Neural cell (in vitro differentiated cells): ENCODE data around the gene SPAG7. TPM values are rescaled to one million over a fixed set of nuclear protein-coding genes. Genes with fewer than 3 reads are reported as not detected.

Experiments
- H2AFZ ChIP-seq: fragments of 200-600, 300-800 bp; sonication (generic), shearing (Covaris generic); 2 replicates; pipeline ENCODE4 v1.6.0; 2014; ENCODE audit warnings: low read depth, mild to moderate bottlenecking, antibody characterized with exemption, low read length, moderate library complexity
- H3F3A ChIP-seq: fragments of 200-600 bp; shearing (Covaris generic); 2 replicates; pipeline ENCODE4 v1.6.1; 2016; ENCODE audit warnings: mild to moderate bottlenecking, moderate library complexity, mixed read lengths, antibody characterized with exemption, low read length; ENCODE audit not compliant: insufficient read depth, poor library complexity, severe bottlenecking
- H3K27ac ChIP-seq: fragments of 200-600, 300-800 bp; sonication (generic), shearing (Covaris generic); 2 replicates; pipeline ENCODE4 v1.5.1; 2014; ENCODE audit warnings: mild to moderate bottlenecking, low read length, moderate library complexity
- H3K27me3 ChIP-seq: fragments of 300-800, 200-600 bp; sonication (generic), shearing (Covaris generic); 2 replicates; pipeline ENCODE4 v1.6.0; 2014; ENCODE audit warnings: mild to moderate bottlenecking, low read depth, low read length, moderate library complexity; ENCODE audit not compliant: insufficient read depth
- H3K36me3 ChIP-seq: fragments of 300-800, 200-600 bp; sonication (generic), shearing (Covaris generic); 2 replicates; pipeline ENCODE4 v1.5.1; 2014; ENCODE audit warnings: mild to moderate bottlenecking, antibody characterized with exemption, low read length, moderate library complexity; ENCODE audit not compliant: insufficient read depth
- H3K4me2 ChIP-seq: fragments of 300-800, 200-600 bp; sonication (generic), shearing (Covaris generic); 2 replicates; pipeline ENCODE4 v1.6.0; 2014; ENCODE audit warnings: mild to moderate bottlenecking, low read length
- H3K4me3 ChIP-seq: fragments of 300-800, 200-600 bp; sonication (generic), shearing (Covaris generic); 2 replicates; pipeline ENCODE4 v1.5.1; 2014; ENCODE audit warnings: mild to moderate bottlenecking, low read length, moderate library complexity
- H3K79me2 ChIP-seq: fragments of 200-600 bp; shearing (Covaris generic); replicated peaks from 2 replicates; pipeline ENCODE4 v1.6.0; 2014; ENCODE audit warnings: mild to moderate bottlenecking, low read length, moderate library complexity; ENCODE audit not compliant: insufficient read depth
- H3K9ac ChIP-seq: fragments of 300-800, 200-600 bp; sonication (generic), shearing (Covaris generic); 2 replicates; pipeline ENCODE4 v1.6.1; 2016; ENCODE audit warnings: mild to moderate bottlenecking, low read length, mixed read lengths
- H3K9me2 ChIP-seq: fragments of 200-600 bp; shearing (Covaris generic); 2 replicates; pipeline ENCODE4 v1.6.1; 2016; ENCODE audit warnings: mild to moderate bottlenecking, low read length, mixed read lengths; ENCODE audit not compliant: insufficient read depth
- H3K9me3 ChIP-seq: fragments of 200-600, 300-800 bp; sonication (generic), shearing (Covaris generic); 2 replicates; pipeline ENCODE4 v1.6.1; 2016; ENCODE audit warnings: mild to moderate bottlenecking, mixed run types, low read length, moderate library complexity, mixed read lengths
- H4K20me1 ChIP-seq: fragments of 200-600 bp; shearing (Covaris generic); 2 replicates; pipeline ENCODE4 v1.6.1; 2016; ENCODE audit warnings: mild to moderate bottlenecking, mixed run types; ENCODE audit not compliant: insufficient read depth
- CTCF ChIP-seq: fragments of 450-650 bp; IDR thresholded peaks from 2 replicates; pipeline ENCODE4 v1.5.1; 2014; ENCODE audit warnings: antibody characterized with exemption, mild to moderate bottlenecking, moderate library complexity; ENCODE audit not compliant: poor library complexity, severe bottlenecking
- EP300 ChIP-seq: fragments of 450-650 bp; conservative IDR thresholded peaks from 2 replicates; pipeline ENCODE4 v1.6.1; 2014; ENCODE audit warnings: antibody characterized with exemption, mild to moderate bottlenecking, moderate library complexity; ENCODE audit not compliant: poor library complexity, severe bottlenecking
- EZH2 ChIP-seq: fragments of 200-600, 300-800 bp; shearing (Covaris generic), sonication (generic); IDR thresholded peaks from 2 replicates; pipeline ENCODE4 v1.6.1; 2014; ENCODE audit warnings: antibody characterized with exemption, low read length, borderline replicate concordance, mild to moderate bottlenecking; ENCODE audit not compliant: insufficient read depth, poor library complexity, severe bottlenecking
- MXI1 ChIP-seq: fragments of 450-650 bp; conservative IDR thresholded peaks from 2 replicates; pipeline ENCODE4 v1.6.1; 2014; ENCODE audit warnings: antibody characterized with exemption, mild to moderate bottlenecking; ENCODE audit not compliant: poor library complexity, severe bottlenecking
- POLR2AphosphoS5 ChIP-seq: IDR thresholded peaks from 2 replicates; pipeline ENCODE4 v1.6.1; 2012
- RAD21 ChIP-seq: fragments of 450-650 bp; conservative IDR thresholded peaks from 2 replicates; pipeline ENCODE4 v1.6.1; 2014; ENCODE audit warnings: antibody characterized with exemption, mild to moderate bottlenecking, moderate library complexity
- SMC3 ChIP-seq: fragments of 450-650 bp; conservative IDR thresholded peaks from 2 replicates; pipeline ENCODE4 v1.6.1; 2014; ENCODE audit warnings: antibody characterized with exemption, mild to moderate bottlenecking, moderate library complexity; ENCODE audit not compliant: poor library complexity
- TAF1 ChIP-seq: IDR thresholded peaks from 2 replicates; pipeline ENCODE4 v1.6.1; 2012; ENCODE audit warnings: low read depth
- polyA plus RNA-seq: library from polyadenylated mRNA; depleted of rRNA; stranded (reverse); fragments of >200 nt; gene quantifications from 2 replicates; pipeline ENCODE4 v1.2.3, GENCODE V29; 2014
- TF ChIP-seq, protein P1 (sequence below): IDR thresholded peaks from 2 replicates; pipeline ENCODE4 v1.6.1; 2012; ENCODE audit warnings: borderline replicate concordance

Gene SPAG7
- polyA plus RNA-seq, 1 donor from 2014 or later = 66.4 TPM

DNA sequence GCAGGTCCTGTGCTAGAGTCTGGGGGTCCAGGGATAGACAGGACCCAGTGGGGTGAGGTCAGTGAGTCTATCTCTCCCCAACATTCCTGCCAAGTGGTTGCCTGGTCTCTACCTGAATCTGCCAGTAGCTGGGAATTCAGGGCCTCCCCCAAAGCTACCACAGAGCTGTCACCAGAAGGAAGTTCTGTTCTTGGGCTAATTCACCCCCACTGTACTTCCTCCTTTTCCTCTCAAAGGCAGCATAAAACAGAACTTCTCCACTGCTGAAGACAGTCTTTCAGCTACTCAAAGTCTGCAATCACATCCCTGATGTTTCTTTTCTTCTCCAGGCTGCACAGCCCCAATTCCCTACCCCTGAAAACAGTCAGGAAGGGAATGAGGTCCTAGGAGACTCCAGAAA lies 11.1 kb upstream of the SPAG7 start:
- no peak overlapping the region for H2AFZ ChIP-seq
- no peaks in the 10 kb centered on the region for H3F3A ChIP-seq
- no peak overlapping the region for H3K27ac ChIP-seq
- H3K9ac ChIP-seq = no peak overlapping the region
- H3K4me3 ChIP-seq = no peak overlapping the region
- no peaks in the 10 kb centered on the region for H3K9me3 ChIP-seq
- H3K9me2 ChIP-seq = no peaks in the 10 kb centered on the region
- H4K20me1 ChIP-seq = no peaks in the 10 kb centered on the region
- H3K27me3 ChIP-seq = no peaks in the 10 kb centered on the region
- no peaks in the 10 kb centered on the region for H3K79me2 ChIP-seq
- no peak overlapping the region for H3K4me2 ChIP-seq
- H3K36me3 ChIP-seq = no peaks in the 10 kb centered on the region
- no peak for TF ChIP-seq SMC3
- TF ChIP-seq CTCF = no peak
- no peak for TF ChIP-seq EZH2
- TF ChIP-seq TAF1 = no peak
- no peak for TF ChIP-seq POLR2AphosphoS5
- no peak for TF ChIP-seq EP300
- TF ChIP-seq MXI1 = no peak
- no peak for TF ChIP-seq RAD21
- TF ChIP-seq, protein P1, sequence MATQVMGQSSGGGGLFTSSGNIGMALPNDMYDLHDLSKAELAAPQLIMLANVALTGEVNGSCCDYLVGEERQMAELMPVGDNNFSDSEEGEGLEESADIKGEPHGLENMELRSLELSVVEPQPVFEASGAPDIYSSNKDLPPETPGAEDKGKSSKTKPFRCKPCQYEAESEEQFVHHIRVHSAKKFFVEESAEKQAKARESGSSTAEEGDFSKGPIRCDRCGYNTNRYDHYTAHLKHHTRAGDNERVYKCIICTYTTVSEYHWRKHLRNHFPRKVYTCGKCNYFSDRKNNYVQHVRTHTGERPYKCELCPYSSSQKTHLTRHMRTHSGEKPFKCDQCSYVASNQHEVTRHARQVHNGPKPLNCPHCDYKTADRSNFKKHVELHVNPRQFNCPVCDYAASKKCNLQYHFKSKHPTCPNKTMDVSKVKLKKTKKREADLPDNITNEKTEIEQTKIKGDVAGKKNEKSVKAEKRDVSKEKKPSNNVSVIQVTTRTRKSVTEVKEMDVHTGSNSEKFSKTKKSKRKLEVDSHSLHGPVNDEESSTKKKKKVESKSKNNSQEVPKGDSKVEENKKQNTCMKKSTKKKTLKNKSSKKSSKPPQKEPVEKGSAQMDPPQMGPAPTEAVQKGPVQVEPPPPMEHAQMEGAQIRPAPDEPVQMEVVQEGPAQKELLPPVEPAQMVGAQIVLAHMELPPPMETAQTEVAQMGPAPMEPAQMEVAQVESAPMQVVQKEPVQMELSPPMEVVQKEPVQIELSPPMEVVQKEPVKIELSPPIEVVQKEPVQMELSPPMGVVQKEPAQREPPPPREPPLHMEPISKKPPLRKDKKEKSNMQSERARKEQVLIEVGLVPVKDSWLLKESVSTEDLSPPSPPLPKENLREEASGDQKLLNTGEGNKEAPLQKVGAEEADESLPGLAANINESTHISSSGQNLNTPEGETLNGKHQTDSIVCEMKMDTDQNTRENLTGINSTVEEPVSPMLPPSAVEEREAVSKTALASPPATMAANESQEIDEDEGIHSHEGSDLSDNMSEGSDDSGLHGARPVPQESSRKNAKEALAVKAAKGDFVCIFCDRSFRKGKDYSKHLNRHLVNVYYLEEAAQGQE = no peak

DNA sequence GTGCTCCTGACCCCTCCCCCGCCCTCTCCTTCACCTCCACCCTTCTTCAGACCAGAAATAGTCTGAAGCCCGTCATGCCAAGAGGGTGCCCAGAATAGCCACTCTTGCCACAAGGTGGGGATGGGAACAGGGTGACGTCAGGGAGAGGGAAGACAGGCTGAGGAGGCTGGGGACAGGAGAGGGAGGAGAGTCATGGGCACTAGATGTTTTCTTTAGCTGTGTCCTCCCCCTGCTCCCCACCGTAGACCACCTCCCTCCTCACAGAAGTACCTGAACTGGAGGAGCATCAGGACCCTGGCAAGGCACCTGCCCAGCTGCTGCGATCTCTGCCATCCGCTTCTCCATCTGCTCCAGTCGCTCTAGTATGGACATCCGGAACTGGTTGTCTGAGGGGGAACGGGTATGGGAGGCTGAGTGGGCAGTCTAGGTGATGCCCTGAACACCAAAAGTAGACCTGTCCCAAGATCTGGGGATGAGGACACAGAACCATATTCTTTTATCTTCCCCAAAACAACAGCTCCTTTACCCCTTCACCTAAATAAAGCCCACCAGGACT lies 6.6 kb upstream of the SPAG7 start:
- Histone ChIP-seq H2AFZ (no peak overlapping the region), H3K27me3 (no peaks in the 10 kb centered on the region), H3K36me3 (no peaks in the 10 kb centered on the region), H3K27ac (no peak overlapping the region), H3K9me2 (no peaks in the 10 kb centered on the region), H4K20me1 (no peaks in the 10 kb centered on the region), H3K4me2 (no peak overlapping the region), H3F3A (no peaks in the 10 kb centered on the region), H3K9me3 (no peaks in the 10 kb centered on the region), H3K79me2 (no peaks in the 10 kb centered on the region), H3K4me3 (no peak overlapping the region), H3K9ac (no peak overlapping the region)
- no peak for TF ChIP-seq POLR2AphosphoS5
- TF ChIP-seq EP300 = no peak
- TF ChIP-seq SMC3 = no peak
- TF ChIP-seq EZH2 = no peak
- TF ChIP-seq MXI1 = no peak
